Astrocyte (in vitro differentiated cells and primary cell): ENCODE results near the gene IFNL2. TPM values are rescaled to one million over a fixed set of nuclear protein-coding genes. Genes with fewer than 3 reads are reported as not detected.

Source experiments
- DNase-seq: peaks from one replicate; pipeline ENCODE4 v3.0.0-alpha.2; 2010; ENCODE audit warnings: low read depth
- FAIRE-seq: peaks from 2 replicates; lab custom pipeline; 2011; peaks lifted over from hg19 to GRCh38; lab: Jason Lieb, UNC
- H2AFZ ChIP-seq: 2 replicates; pipeline ENCODE4 v1.6.0; 2012; ENCODE audit warnings: low read depth, low read length, inconsistent platforms
- H3K27ac ChIP-seq: 2 replicates; pipeline ENCODE4 v1.5.1; 2011; ENCODE audit warnings: low read depth, low read length, inconsistent platforms
- H3K27me3 ChIP-seq: 2 replicates; pipeline ENCODE4 v1.6.0; 2011; ENCODE audit warnings: low read length, inconsistent platforms; ENCODE audit not compliant: insufficient read depth
- H3K36me3 ChIP-seq: 2 replicates; pipeline ENCODE4 v1.5.1; 2011; ENCODE audit warnings: low read length, inconsistent platforms; ENCODE audit not compliant: insufficient read depth
- H3K4me1 ChIP-seq: 2 replicates; pipeline ENCODE4 v1.5.1; 2011; ENCODE audit warnings: low read length, inconsistent platforms; ENCODE audit not compliant: insufficient read depth
- H3K4me2 ChIP-seq: 2 replicates; pipeline ENCODE4 v1.6.0; 2012; ENCODE audit warnings: low read length, inconsistent platforms
- H3K4me3 ChIP-seq: 2 replicates; pipeline ENCODE4 v1.5.1; 2011; ENCODE audit warnings: low read depth, mild to moderate bottlenecking, low read length, inconsistent platforms; ENCODE audit not compliant: insufficient read depth
- H3K79me2 ChIP-seq: 2 replicates; pipeline ENCODE4 v1.6.0; 2012; ENCODE audit warnings: mild to moderate bottlenecking, low read length, inconsistent platforms; ENCODE audit not compliant: insufficient read depth
- H3K9ac ChIP-seq: 2 replicates; pipeline ENCODE4 v1.6.0; 2012; ENCODE audit warnings: mild to moderate bottlenecking, low read length, inconsistent platforms
- H3K9me3 ChIP-seq: 2 replicates; pipeline ENCODE4 v1.5.1; 2012; ENCODE audit warnings: low read depth, mild to moderate bottlenecking, low read length, inconsistent platforms; ENCODE audit not compliant: insufficient read depth
- H4K20me1 ChIP-seq: 2 replicates; pipeline ENCODE4 v1.6.0; 2012; ENCODE audit warnings: low read length, inconsistent platforms; ENCODE audit not compliant: insufficient read depth
- H3K27ac Mint-ChIP-seq: one replicate; pipeline ENCODE4 v1.8.0; 2021; ENCODE audit warnings: mild to moderate bottlenecking, mixed read lengths; ENCODE audit not compliant: unreplicated experiment
- H3K27me3 Mint-ChIP-seq: one replicate; pipeline ENCODE4 v1.8.0; 2021; ENCODE audit warnings: low read depth, mixed read lengths; ENCODE audit not compliant: unreplicated experiment
- H3K36me3 Mint-ChIP-seq: one replicate; pipeline ENCODE4 v1.8.0; 2021; ENCODE audit warnings: low read depth, mixed read lengths; ENCODE audit not compliant: unreplicated experiment
- H3K4me1 Mint-ChIP-seq: one replicate; pipeline ENCODE4 v1.8.0; 2021; ENCODE audit warnings: low read depth, mixed read lengths; ENCODE audit not compliant: unreplicated experiment
- H3K4me3 Mint-ChIP-seq: one replicate; pipeline ENCODE4 v1.8.0; 2021; ENCODE audit warnings: mild to moderate bottlenecking, moderate library complexity, mixed read lengths; ENCODE audit not compliant: unreplicated experiment
- H3K9me3 Mint-ChIP-seq: one replicate; pipeline ENCODE4 v1.8.0; 2021; ENCODE audit warnings: mild to moderate bottlenecking, mixed read lengths; ENCODE audit not compliant: unreplicated experiment
- CTCF ChIP-seq: IDR thresholded peaks from 2 replicates; pipeline ENCODE4 v1.5.1; 2011; ENCODE audit warnings: low read depth, mild to moderate bottlenecking, inconsistent platforms, low read length, moderate library complexity; ENCODE audit not compliant: insufficient read depth
- EZH2 ChIP-seq: IDR thresholded peaks from 2 replicates; pipeline ENCODE4 v1.6.1; 2012; ENCODE audit warnings: mild to moderate bottlenecking, low read length, inconsistent platforms; ENCODE audit not compliant: insufficient read depth
- total RNA-seq: library from RNA; stranded (reverse); gene quantifications from 2 replicates; pipeline ENCODE4 v1.2.1, GENCODE V29; 2021

The IFNL2 gene
- total RNA-seq, 1 donor from 2014 or later = not detected

GRCh38 chr19:39296906-39297305 is 28.7 kb downstream of the IFNL2 start:
- TF ChIP-seq CTCF = no peak
- no peak for TF ChIP-seq EZH2
- no peaks in the 10 kb centered on the region for H3K4me1 Mint-ChIP-seq
- no peaks in the 10 kb centered on the region for H4K20me1 ChIP-seq
- no peak overlapping the region for H3K9ac ChIP-seq
- FAIRE-seq = no peak
- no peaks in the 10 kb centered on the region for H3K9me3 ChIP-seq
- peaks cover 11% of the 10 kb centered on the region for H3K27me3 ChIP-seq
- H3K36me3 ChIP-seq = no peaks in the 10 kb centered on the region
- no peak overlapping the region for H3K27ac ChIP-seq
- no peak overlapping the region for H2AFZ ChIP-seq
- H3K4me3 Mint-ChIP-seq = no peak overlapping the region
- H3K4me3 ChIP-seq = no peak overlapping the region
- H3K27me3 Mint-ChIP-seq = peaks cover 46% of the 10 kb centered on the region
- no peak overlapping the region for H3K4me2 ChIP-seq
- no peak for DNase-seq
- H3K9me3 Mint-ChIP-seq = no peaks in the 10 kb centered on the region
- no peaks in the 10 kb centered on the region for H3K36me3 Mint-ChIP-seq
- no peaks in the 10 kb centered on the region for H3K79me2 ChIP-seq
- H3K27ac Mint-ChIP-seq = no peak overlapping the region
- H3K4me1 ChIP-seq = no peaks in the 10 kb centered on the region

- Mint-ChIP-seq H3K36me3 (no peaks in the 10 kb centered on the region), H3K27me3 (peaks cover 37% of the 10 kb centered on the region), H3K27ac (peak overlapping the region; percentile 77), H3K4me1 (peaks cover 2% of the 10 kb centered on the region), H3K9me3 (no peaks in the 10 kb centered on the region), H3K4me3 (no peak overlapping the region)
- Histone ChIP-seq H3K36me3 (no peaks in the 10 kb centered on the region), H3K79me2 (no peaks in the 10 kb centered on the region), H3K4me1 (no peaks in the 10 kb centered on the region), H4K20me1 (no peaks in the 10 kb centered on the region), H3K4me2 (no peak overlapping the region), H3K4me3 (no peak overlapping the region), H2AFZ (no peak overlapping the region), H3K27ac (no peak overlapping the region), H3K9ac (no peak overlapping the region), H3K27me3 (peaks cover 12% of the 10 kb centered on the region), H3K9me3 (no peaks in the 10 kb centered on the region)
- TF ChIP-seq CTCF = no peak
- FAIRE-seq (no peak), DNase-seq (no peak)
Measured at GRCh38 chr19:39297931-39298634, 29.9 kb downstream of the IFNL2 start.

GRCh38 chr19:39299404-39299803 is 31.2 kb downstream of the IFNL2 start:
- Histone ChIP-seq H3K4me2 (no peak overlapping the region), H3K36me3 (no peaks in the 10 kb centered on the region), H3K4me3 (no peak overlapping the region), H3K27ac (no peak overlapping the region), H4K20me1 (no peaks in the 10 kb centered on the region), H3K4me1 (no peaks in the 10 kb centered on the region), H2AFZ (no peak overlapping the region), H3K27me3 (peaks cover 18% of the 10 kb centered on the region), H3K79me2 (no peaks in the 10 kb centered on the region), H3K9me3 (no peaks in the 10 kb centered on the region), H3K9ac (no peak overlapping the region)
- Mint-ChIP-seq H3K4me3 (no peak overlapping the region), H3K27ac (no peak overlapping the region), H3K27me3 (peaks cover 24% of the 10 kb centered on the region), H3K4me1 (peaks cover 13% of the 10 kb centered on the region), H3K36me3 (no peaks in the 10 kb centered on the region), H3K9me3 (peaks cover 1% of the 10 kb centered on the region)
- DNase-seq = no peak
- no peak for FAIRE-seq
- TF ChIP-seq EZH2 = no peak
- TF ChIP-seq CTCF = no peak
